ENCODE measurements around the gene PPIG.

Gene PPIG

GRCh38 chr2:169644173-169644572, 60.0 kb downstream of the PPIG start:
- Histone ChIP-seq H3K36me3 (ENCODE audit: control insufficient read depth, low read length) (no peaks in the 10 kb centered on the region), H3K79me2 (ENCODE audit: control insufficient read depth, low read length) (no peaks in the 10 kb centered on the region), H4K20me1 (ENCODE audit: control insufficient read depth, insufficient read depth, low read depth, low read length) (no peaks in the 10 kb centered on the region), H3F3A (ENCODE audit: control insufficient read depth, insufficient read depth) (peaks cover 3% of the 10 kb centered on the region; the same call in 1 of the 2 replicates), H3K27ac (ENCODE audit: low read depth, low read length) (no peak overlapping the region), H3K4me1 (ENCODE audit: control insufficient read depth, low read length) (no peaks in the 10 kb centered on the region), H3K4me3 (ENCODE audit: low read length) (no peak overlapping the region), H3K9me2 (replicated peaks; ENCODE audit: control insufficient read depth, low read length) (no peaks in the 10 kb centered on the region), H3K4me2 (ENCODE audit: low read length) (no peak overlapping the region), H3K27me3 (ENCODE audit: control insufficient read depth, low read length) (0 out of 2 replicates have a peak, but pooled peaks cover 2% of the 10 kb centered on the region), H3K9me3 (ENCODE audit: control insufficient read depth, insufficient read depth, low read length) (no peaks in the 10 kb centered on the region)
- TF ChIP-seq EZH2phosphoT487 (IDR thresholded peaks at IDR 0.05; ENCODE audit: borderline replicate concordance, low read length) (no peak), CTCF (IDR thresholded peaks at IDR 0.05; ENCODE audit: low read depth, low read length, poor library complexity, severe bottlenecking) (no peak)

- Histone ChIP-seq H3K36me3 (ENCODE audit: control insufficient read depth, low read length) (no peaks in the 10 kb centered on the region), H3K4me3 (ENCODE audit: low read length) (no peak overlapping the region), H3K4me2 (ENCODE audit: low read length) (no peak overlapping the region), H3K27me3 (ENCODE audit: control insufficient read depth, low read length) (0 out of 2 replicates have a peak, but pooled peaks cover 2% of the 10 kb centered on the region), H3K9me3 (ENCODE audit: control insufficient read depth, insufficient read depth, low read length) (no peaks in the 10 kb centered on the region), H3K4me1 (ENCODE audit: control insufficient read depth, low read length) (no peaks in the 10 kb centered on the region), H3K79me2 (ENCODE audit: control insufficient read depth, low read length) (no peaks in the 10 kb centered on the region), H4K20me1 (ENCODE audit: control insufficient read depth, insufficient read depth, low read depth, low read length) (no peaks in the 10 kb centered on the region), H3K9me2 (replicated peaks; ENCODE audit: control insufficient read depth, low read length) (no peaks in the 10 kb centered on the region), H3F3A (ENCODE audit: control insufficient read depth, insufficient read depth) (peaks cover 3% of the 10 kb centered on the region; the same call in 1 of the 2 replicates), H3K27ac (ENCODE audit: low read depth, low read length) (no peak overlapping the region)
- no peak for TF ChIP-seq CTCF (IDR thresholded peaks at IDR 0.05; ENCODE audit: low read depth, low read length, poor library complexity, severe bottlenecking)
- no peak for TF ChIP-seq EZH2phosphoT487 (IDR thresholded peaks at IDR 0.05; ENCODE audit: borderline replicate concordance, low read length)
Observed at GRCh38 chr2:169647496-169647895, 63.3 kb downstream of the PPIG start.

GRCh38 chr2:169649278-169649677, 65.1 kb downstream of the PPIG start:
- TF ChIP-seq EZH2phosphoT487 (IDR thresholded peaks at IDR 0.05; ENCODE audit: borderline replicate concordance, low read length) (no peak), CTCF (IDR thresholded peaks at IDR 0.05; ENCODE audit: low read depth, low read length, poor library complexity, severe bottlenecking) (no peak)
- H3F3A ChIP-seq (ENCODE audit: control insufficient read depth, insufficient read depth), result no peaks in the 10 kb centered on the region
- H3K9me2 ChIP-seq (replicated peaks; ENCODE audit: control insufficient read depth, low read length), result no peaks in the 10 kb centered on the region
- no peak overlapping the region for H3K4me3 ChIP-seq (ENCODE audit: low read length)
- no peak overlapping the region for H3K4me2 ChIP-seq (ENCODE audit: low read length)
- peaks cover 2% of the 10 kb centered on the region; the same call in 1 of the 2 replicates for H3K27me3 ChIP-seq (ENCODE audit: control insufficient read depth, low read length)
- no peaks in the 10 kb centered on the region for H3K36me3 ChIP-seq (ENCODE audit: control insufficient read depth, low read length)
- no peaks in the 10 kb centered on the region for H3K79me2 ChIP-seq (ENCODE audit: control insufficient read depth, low read length)
- H3K27ac ChIP-seq (ENCODE audit: low read depth, low read length), result no peak overlapping the region
- H3K9me3 ChIP-seq (ENCODE audit: control insufficient read depth, insufficient read depth, low read length), result no peaks in the 10 kb centered on the region
- H4K20me1 ChIP-seq (ENCODE audit: control insufficient read depth, insufficient read depth, low read depth, low read length), result no peaks in the 10 kb centered on the region
- no peaks in the 10 kb centered on the region for H3K4me1 ChIP-seq (ENCODE audit: control insufficient read depth, low read length)

All from DOHH2 (cell line).